Brain microvascular endothelial cell (primary cell): Measurements from ENCODE around the gene PARP1.

ENCODE experiments used
- DNase-seq: peaks from one replicate; pipeline ENCODE4 v3.0.0-alpha.2; 2020
- H3K27ac ChIP-seq: fragments of 250-450 bp; sonication (Bioruptor Pico); 2 replicates; pipeline ENCODE4 v1.5.1; 2020; ENCODE audit warnings: mild to moderate bottlenecking, moderate library complexity
- H3K27me3 ChIP-seq: fragments of 250-450 bp; sonication (Bioruptor Pico); replicated peaks from 2 replicates; pipeline ENCODE4 v1.5.1; 2020; ENCODE audit warnings: mild to moderate bottlenecking
- H3K36me3 ChIP-seq: fragments of 250-450 bp; sonication (Bioruptor Pico); replicated peaks from 2 replicates; pipeline ENCODE4 v1.5.1; 2020; ENCODE audit warnings: mild to moderate bottlenecking
- H3K4me3 ChIP-seq: 2 replicates; pipeline ENCODE4 v1.5.1; 2011; ENCODE audit warnings: low read depth, mild to moderate bottlenecking, control low read depth, low read length, moderate library complexity
- CTCF ChIP-seq: IDR thresholded peaks from 2 replicates; pipeline ENCODE4 v1.5.1; 2011; ENCODE audit warnings: low read depth, mild to moderate bottlenecking, moderate library complexity, low read length, control low read depth, inconsistent platforms; ENCODE audit errors: missing control alignments
- in situ Hi-C: cut with HindIII; loops from 2 replicates; pipeline ENCODE4 v1.10.0; 2017; ENCODE audit warnings: low sequenced_read_pairs, low pct_ligation_motif_present

PARP1 gene

GRCh38 chr1:226329237-226329636, 78.7 kb downstream of the PARP1 start:
- Histone ChIP-seq H3K27me3 (no peaks in the 10 kb centered on the region), H3K36me3 (no peaks in the 10 kb centered on the region), H3K4me3 (no peak overlapping the region), H3K27ac (no peak overlapping the region)
- no peak for TF ChIP-seq CTCF
- DNase-seq: no peak
- in situ Hi-C loops: no loop called here

- in situ Hi-C loops: no loop called here
Observed at GRCh38 chr1:226327761-226328162, 80.1 kb downstream of the PARP1 start.

GRCh38 chr1:226325178-226325577, 82.7 kb downstream of the PARP1 start:
- H3K4me3 ChIP-seq: no peak overlapping the region
- H3K27ac ChIP-seq: no peak overlapping the region
- no peaks in the 10 kb centered on the region for H3K36me3 ChIP-seq
- no peak for TF ChIP-seq CTCF
- in situ Hi-C loops: no loop called here
- no peaks in the 10 kb centered on the region for H3K27me3 ChIP-seq
- no peak for DNase-seq

More at GRCh38 chr1:226327761-226328162, 80.1 kb downstream of the PARP1 start:
- TF ChIP-seq CTCF: no peak
- H3K36me3 ChIP-seq: no peaks in the 10 kb centered on the region
- no peaks in the 10 kb centered on the region for H3K27me3 ChIP-seq
- no peak for DNase-seq
- H3K27ac ChIP-seq: no peak overlapping the region
- H3K4me3 ChIP-seq: no peak overlapping the region

- TF ChIP-seq CTCF: no peak
- H3K27me3 ChIP-seq: no peaks in the 10 kb centered on the region
- H3K4me3 ChIP-seq: no peak overlapping the region
- H3K27ac ChIP-seq: no peak overlapping the region
- in situ Hi-C loops: no loop called here
- no peaks in the 10 kb centered on the region for H3K36me3 ChIP-seq
- DNase-seq: no peak
Observed at GRCh38 chr1:226324479-226324878, 83.4 kb downstream of the PARP1 start.

GRCh38 chr1:226322986-226323385, 84.9 kb downstream of the PARP1 start:
- H3K36me3 ChIP-seq: no peaks in the 10 kb centered on the region
- DNase-seq: no peak
- H3K27me3 ChIP-seq: no peaks in the 10 kb centered on the region
- no peak overlapping the region for H3K27ac ChIP-seq
- no peak for TF ChIP-seq CTCF
- in situ Hi-C loops: no loop called here
- H3K4me3 ChIP-seq: no peak overlapping the region

- no peak for TF ChIP-seq CTCF
- Histone ChIP-seq H3K4me3 (no peak overlapping the region), H3K27me3 (no peaks in the 10 kb centered on the region), H3K36me3 (no peaks in the 10 kb centered on the region), H3K27ac (no peak overlapping the region)
- no peak for DNase-seq
- in situ Hi-C loops: no loop called here
Observed at GRCh38 chr1:226320930-226321329, 87.0 kb downstream of the PARP1 start.
